Measurements from ENCODE around the gene RCOR3.
"Not testable (repeated sequence)": the region's sequence is repeated elsewhere in the genome, so short reads cannot be mapped to it uniquely, and the experiment has no call there.

Gene RCOR3

GRCh38 chr1:211340622-211341507 lies 81.7 kb downstream of the RCOR3 start:
- DNase-seq (ENCODE audit: low read depth) = no peak

GRCh38 chr1:211341999-211342398 lies 82.8 kb downstream of the RCOR3 start:
- DNase-seq (ENCODE audit: low read depth) = no peak

DNA sequence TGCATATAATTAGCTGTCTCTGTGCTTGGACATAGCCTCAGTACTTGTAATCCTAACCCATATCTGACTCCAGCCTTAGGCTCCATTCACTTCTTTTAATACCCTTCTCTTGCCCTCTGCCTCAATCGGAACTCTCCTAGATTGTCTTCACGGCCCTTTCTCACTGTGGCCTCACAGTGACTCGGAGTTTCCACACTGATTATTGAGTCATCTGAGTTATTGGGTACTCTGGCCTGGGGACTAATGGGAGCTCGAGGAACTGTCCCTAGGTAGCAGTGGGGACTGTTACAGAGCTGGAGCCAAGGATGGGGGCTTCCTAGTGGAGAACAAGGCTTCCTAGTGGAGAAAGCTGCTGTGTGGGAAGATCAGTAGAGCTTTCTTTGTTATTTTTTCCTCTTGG lies 84.4 kb downstream of the RCOR3 start:
- no peak for DNase-seq (ENCODE audit: low read depth)

GRCh38 chr1:211344152-211344618 lies 85.0 kb downstream of the RCOR3 start:
- DNase-seq (ENCODE audit: low read depth) = no peak

GRCh38 chr1:211345719-211346118 lies 86.6 kb downstream of the RCOR3 start:
- DNase-seq (ENCODE audit: low read depth) = no peak

DNA sequence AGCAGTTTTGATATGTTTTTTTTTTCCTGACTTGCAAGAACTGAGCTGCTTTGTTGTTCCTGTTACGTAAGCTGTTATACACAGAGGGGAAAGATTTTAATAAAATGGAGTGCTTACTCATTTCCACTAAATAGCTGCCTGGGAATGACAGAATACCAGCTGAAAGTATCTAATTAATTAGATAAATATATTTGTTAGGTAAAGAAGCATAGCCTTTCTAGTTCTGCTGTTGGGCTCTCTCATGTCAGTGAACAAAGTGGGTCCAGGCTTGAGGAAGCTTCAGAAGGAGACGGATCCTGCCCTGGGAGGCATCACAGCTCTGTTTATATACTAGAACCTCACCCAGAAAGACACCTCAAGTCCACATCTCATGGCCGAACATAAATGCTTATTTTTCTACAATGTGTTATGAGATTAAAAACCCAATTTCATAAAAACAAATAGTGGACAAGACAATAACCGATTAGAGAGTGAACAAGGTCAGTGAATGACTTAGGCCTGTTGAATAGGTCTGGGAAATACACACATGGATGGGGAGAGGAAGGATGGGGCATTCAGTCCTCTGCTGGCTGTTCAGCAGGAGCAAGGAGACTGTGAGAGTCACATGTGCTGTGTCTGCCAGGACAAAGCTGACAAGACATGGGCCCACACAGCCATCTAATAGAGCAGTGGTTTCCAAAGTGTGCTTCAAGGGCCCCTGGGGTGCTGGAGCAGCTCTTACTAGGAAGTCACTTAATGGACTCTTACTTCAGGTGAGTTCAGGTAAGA lies 88.1 kb downstream of the RCOR3 start:
- no peak for DNase-seq (ENCODE audit: low read depth)

DNA sequence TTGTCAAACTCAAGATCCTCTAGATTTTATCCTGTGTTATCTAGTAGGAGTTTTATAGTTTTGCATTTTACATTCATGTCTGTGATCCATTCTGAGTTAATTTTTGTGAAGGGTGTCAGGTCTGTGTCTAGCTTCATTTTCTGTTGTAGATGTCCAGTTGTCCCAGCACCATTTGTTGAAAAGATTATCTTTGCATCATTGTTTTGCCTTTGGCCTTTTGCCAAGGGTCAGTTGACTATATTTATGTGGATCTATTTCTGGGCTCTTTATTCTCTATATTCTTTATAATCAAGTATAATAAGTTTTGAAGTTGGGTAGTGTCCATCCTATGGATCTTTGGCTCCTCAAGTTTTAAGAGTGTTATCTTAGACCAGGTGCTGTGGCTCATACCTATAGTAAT lies 89.4 kb downstream of the RCOR3 start:
- DNase-seq (ENCODE audit: low read depth) = no peak

GRCh38 chr1:211349741-211350140 lies 90.6 kb downstream of the RCOR3 start:
- DNase-seq (ENCODE audit: low read depth) = no peak

- not testable (repeated sequence) for DNase-seq (ENCODE audit: low read depth)
These were observed 92.9 kb downstream of the RCOR3 start for GRCh38 chr1:211352055-211352454.

GRCh38 chr1:211352465-211352864 lies 93.3 kb downstream of the RCOR3 start:
- DNase-seq (ENCODE audit: low read depth) = no peak

GRCh38 chr1:211352985-211353515 lies 93.9 kb downstream of the RCOR3 start:
- peak; percentile 41 for DNase-seq (ENCODE audit: low read depth)

DNA sequence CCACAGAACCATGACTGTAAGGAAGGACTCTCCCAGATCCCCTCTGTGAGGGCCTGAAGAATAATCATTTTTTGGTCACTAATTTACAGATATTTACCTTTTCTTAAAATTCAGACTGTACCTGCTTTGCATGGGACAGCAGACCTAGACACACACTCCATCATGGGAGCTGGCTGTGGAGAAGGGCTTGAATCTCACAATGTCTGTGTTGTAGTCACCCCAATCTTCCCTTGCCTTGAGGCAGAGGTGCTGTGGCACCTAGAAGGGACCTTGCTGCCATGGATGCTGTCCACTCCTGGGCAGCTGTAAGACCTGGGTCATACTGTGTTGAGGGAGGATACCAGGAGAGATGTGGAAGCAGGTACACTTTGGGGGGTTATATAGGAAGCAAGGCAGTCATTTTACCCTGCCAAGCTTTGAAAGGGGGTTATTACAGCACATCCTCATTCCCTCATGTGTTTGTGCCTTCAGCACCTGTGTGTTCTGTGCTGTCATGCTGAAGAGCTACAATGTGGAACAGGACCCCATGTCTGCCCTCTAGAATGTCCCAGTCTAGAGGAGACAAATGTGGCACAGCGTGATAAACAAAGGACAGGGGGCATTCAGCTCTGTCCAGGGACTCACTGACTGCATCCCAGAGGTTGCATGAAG lies 94.5 kb downstream of the RCOR3 start:
- no peak for DNase-seq (ENCODE audit: low read depth)

- no peak for DNase-seq (ENCODE audit: low read depth)
These were observed 96.7 kb downstream of the RCOR3 start for GRCh38 chr1:211355873-211356272.

GRCh38 chr1:211356723-211357407 lies 97.7 kb downstream of the RCOR3 start:
- no peak for DNase-seq (ENCODE audit: low read depth)

DNA sequence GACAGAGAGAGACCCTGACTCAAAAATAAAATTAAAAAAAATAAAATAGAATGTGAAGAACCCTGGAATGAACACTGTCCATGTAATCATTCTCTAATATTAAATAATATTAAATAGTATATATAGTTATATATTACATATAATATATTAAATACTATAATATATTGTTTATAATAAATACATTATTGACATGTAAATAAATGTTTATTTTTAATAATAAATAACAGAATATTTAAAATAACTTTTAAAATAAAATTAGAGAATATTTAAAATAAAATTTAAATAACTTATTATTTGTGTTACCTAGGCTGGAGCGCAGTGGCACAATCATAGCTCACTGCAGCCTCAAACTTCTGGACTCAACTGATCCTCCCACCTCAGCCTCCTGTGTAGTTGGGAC lies 99.5 kb downstream of the RCOR3 start:
- DNase-seq (ENCODE audit: low read depth) = no peak

DNA sequence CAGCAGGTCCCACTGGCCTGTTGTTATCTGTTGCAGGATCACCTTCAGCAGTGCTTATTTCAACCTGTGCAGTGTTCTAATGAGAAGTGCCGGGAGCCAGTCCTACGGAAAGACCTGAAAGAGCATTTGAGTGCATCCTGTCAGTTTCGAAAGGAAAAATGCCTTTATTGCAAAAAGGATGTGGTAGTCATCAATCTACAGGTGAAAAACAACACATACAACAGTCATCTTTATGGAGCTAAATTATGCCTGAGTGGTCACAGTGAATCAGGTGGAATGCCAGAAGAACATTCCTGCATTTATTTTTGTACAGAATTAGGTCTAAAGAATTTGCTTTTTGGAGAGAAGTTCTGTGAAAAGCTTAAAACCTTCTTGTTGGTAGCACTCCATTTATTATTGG lies 100.7 kb downstream of the RCOR3 start:
- no peak for DNase-seq (ENCODE audit: low read depth)

- no peak for DNase-seq (ENCODE audit: low read depth)
These were observed 102.0 kb downstream of the RCOR3 start for GRCh38 chr1:211361202-211361601.
